HepG2 (cell line): ENCODE data around the gene NECTIN3. TPM values are rescaled to one million over a fixed set of nuclear protein-coding genes. Genes with fewer than 3 reads are reported as not detected.

Source experiments
- GLMP ChIP-seq: sonication (generic); formaldehyde crosslinking; IDR thresholded peaks from 2 replicates; pipeline ENCODE4 v1.9.0; 2021; ENCODE audit warnings: missing genetic modification reagents, mild to moderate bottlenecking, borderline replicate concordance
- THAP11 ChIP-seq: IDR thresholded peaks from 2 replicates; pipeline ENCODE4 v1.6.1; 2016; ENCODE audit warnings: missing biosample characterization, missing genetic modification reagents
- TSC22D2 ChIP-seq: sonication (generic); formaldehyde crosslinking; IDR thresholded peaks from 2 replicates; pipeline ENCODE4 v1.5.1; 2020; ENCODE audit warnings: missing genetic modification reagents, mild to moderate bottlenecking, borderline replicate concordance
- ZBTB33 ChIP-seq: sonication (generic); formaldehyde crosslinking; IDR thresholded peaks from 2 replicates; pipeline ENCODE4 v1.4.0; 2020; ENCODE audit warnings: missing genetic modification reagents
- ZBTB43 ChIP-seq: sonication (generic); formaldehyde crosslinking; conservative IDR thresholded peaks from 2 replicates; pipeline ENCODE4 v1.4.0; 2020; ENCODE audit warnings: missing genetic modification reagents
- ZBTB44 ChIP-seq: sonication (generic); formaldehyde crosslinking; IDR thresholded peaks from 2 replicates; pipeline ENCODE4 v1.4.0; 2020; ENCODE audit warnings: missing genetic modification reagents
- ZNF318 ChIP-seq: sonication (generic); formaldehyde crosslinking; IDR thresholded peaks from 2 replicates; pipeline ENCODE4 v1.4.0; 2020; ENCODE audit warnings: mild to moderate bottlenecking, missing genetic modification reagents
- ZNF546 ChIP-seq: sonication (generic); formaldehyde crosslinking; conservative IDR thresholded peaks from 2 replicates; pipeline ENCODE4 v1.8.1; 2023; ENCODE audit warnings: mild to moderate bottlenecking, missing genetic modification reagents
- ZSCAN31 ChIP-seq: sonication (generic); formaldehyde crosslinking; IDR thresholded peaks from 2 replicates; pipeline ENCODE4 v1.5.0; 2020; ENCODE audit warnings: low read depth, mild to moderate bottlenecking, missing genetic modification reagents
- polyA plus RNA-seq, 8 experiments: library from polyadenylated mRNA; depleted of rRNA in 3 of 8; stranded (reverse) in 7 of 8; unstranded in 1 of 8; fragments of >200 nt; fragmentation: Illumina TruSeq in 4 of 8; extraction: Trizol in 4 of 8; gene quantifications; 2 replicates each; pipeline versions ENCODE4 v1.2.1 to v1.2.3, GENCODE V29; 2011 to 2016; ENCODE audit warnings: low read depth in 4 of 8, missing spikeins in 1 of 8, mixed read lengths in 1 of 8; ENCODE audit not compliant: insufficient read depth in 1 of 8
- total RNA-seq, 5 experiments: library from RNA; depleted of rRNA; stranded (reverse); fragments of >200 nt; fragmentation: Illumina TruSeq; extraction: Trizol; gene quantifications; 2 replicates each; pipeline ENCODE4 v1.2.3, GENCODE V29; 2016; ENCODE audit warnings: low read depth in 1 of 5
- TF ChIP-seq, protein P1 (sequence below): sonication (generic); formaldehyde crosslinking; IDR thresholded peaks from 2 replicates; pipeline ENCODE4 v1.5.1; 2020; ENCODE audit warnings: mild to moderate bottlenecking, missing genetic modification reagents

NECTIN3 gene
- total and polyA plus RNA-seq, 2 of the 13 experiments (the other 11 are each of a cell fraction or from before 2014, with no cell fraction given) = 10.4 to 45.1 TPM

GRCh38 chr3:111070772-111071256 lies 802 bp upstream of the NECTIN3 start (continued):
- TF ChIP-seq ZBTB33 (CRISPR knock-in tag) (no peak), THAP11 (CRISPR knock-in tag) (no peak), ZNF318 (CRISPR knock-in tag) (no peak), TSC22D2 (CRISPR knock-in tag) (peak; percentile 4; the same call in 1 of the 2 replicates), ZNF546 (CRISPR knock-in tag) (0 out of 2 replicates have a peak, but pooled peaks have one; percentile 37), ZBTB43 (CRISPR knock-in tag) (no peak), ZSCAN31 (CRISPR knock-in tag) (0 out of 2 replicates have a peak, but pooled peaks have one; percentile 16), ZBTB44 (CRISPR knock-in tag) (no peak), GLMP (0 out of 2 replicates have a peak, but pooled peaks have one; percentile 36)
- TF ChIP-seq, protein P1, sequence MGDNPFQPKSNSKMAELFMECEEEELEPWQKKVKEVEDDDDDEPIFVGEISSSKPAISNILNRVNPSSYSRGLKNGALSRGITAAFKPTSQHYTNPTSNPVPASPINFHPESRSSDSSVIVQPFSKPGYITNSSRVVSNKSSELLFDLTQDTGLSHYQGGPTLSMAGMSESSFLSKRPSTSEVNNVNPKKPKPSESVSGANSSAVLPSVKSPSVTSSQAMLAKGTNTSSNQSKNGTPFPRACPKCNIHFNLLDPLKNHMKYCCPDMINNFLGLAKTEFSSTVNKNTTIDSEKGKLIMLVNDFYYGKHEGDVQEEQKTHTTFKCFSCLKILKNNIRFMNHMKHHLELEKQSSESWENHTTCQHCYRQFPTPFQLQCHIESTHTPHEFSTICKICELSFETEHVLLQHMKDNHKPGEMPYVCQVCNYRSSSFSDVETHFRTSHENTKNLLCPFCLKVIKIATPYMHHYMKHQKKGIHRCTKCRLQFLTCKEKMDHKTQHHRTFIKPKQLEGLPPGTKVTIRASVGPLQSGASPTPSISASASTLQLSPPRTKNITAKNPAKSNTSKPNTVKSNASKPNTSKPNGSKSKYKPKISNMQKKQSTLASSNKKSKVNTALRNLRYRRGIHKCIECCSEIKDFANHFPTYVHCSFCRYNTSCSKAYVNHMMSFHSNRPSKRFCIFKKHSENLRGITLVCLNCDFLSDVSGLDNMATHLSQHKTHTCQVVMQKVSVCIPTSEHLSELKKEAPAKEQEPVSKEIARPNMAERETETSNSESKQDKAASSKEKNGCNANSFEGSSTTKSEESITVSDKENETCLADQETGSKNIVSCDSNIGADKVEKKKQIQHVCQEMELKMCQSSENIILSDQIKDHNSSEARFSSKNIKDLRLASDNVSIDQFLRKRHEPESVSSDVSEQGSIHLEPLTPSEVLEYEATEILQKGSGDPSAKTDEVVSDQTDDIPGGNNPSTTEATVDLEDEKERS (CRISPR knock-in tag) = no peak
